Activated T-cell treated with anti-CD3 and anti-CD28 coated beads, Interleukin-2, amount 50 U/mL, for 72 hours (primary cell): ENCODE data around the gene KLF1. TPM values are rescaled to one million over a fixed set of nuclear protein-coding genes. Genes with fewer than 3 reads are reported as not detected.
"Not testable (repeated sequence)": the region's sequence is repeated elsewhere in the genome, so short reads cannot be mapped to it uniquely, and the experiment has no call there.

Experiments used
- ATAC-seq, 2 donors: fragments of 150-1000 bp; cut with Tn5 transposase; replicated peaks in 1 of 2; 2 replicates each; pipeline ENCODE4 v1.10.0; 2021; ENCODE audit warnings: moderate library complexity in 2 of 2, mild to moderate bottlenecking in 1 of 2
- DNase-seq, 2 donors: peaks; one replicate each; pipeline ENCODE4 v3.0.0; 2021 to 2022; ENCODE audit warnings: mixed read lengths in 1 of 2
- H3K27ac Mint-ChIP-seq: one replicate; pipeline ENCODE4 v1.8.0; 2022; ENCODE audit warnings: mild to moderate bottlenecking, moderate library complexity, mixed read lengths
- H3K27me3 Mint-ChIP-seq: one replicate; pipeline ENCODE4 v1.8.0; 2022; ENCODE audit warnings: low read depth, mixed read lengths
- H3K36me3 Mint-ChIP-seq, 2 donors: one replicate each; pipeline ENCODE4 v1.8.0; 2022; ENCODE audit warnings: mixed read lengths in 2 of 2, mild to moderate bottlenecking in 1 of 2; ENCODE audit not compliant: insufficient read depth in 2 of 2
- H3K4me1 Mint-ChIP-seq: one replicate; pipeline ENCODE4 v1.8.0; 2022; ENCODE audit warnings: low read depth, mixed read lengths
- H3K4me3 Mint-ChIP-seq, 2 donors: one replicate each; pipeline ENCODE4 v1.8.0; 2022; ENCODE audit warnings: mild to moderate bottlenecking in 2 of 2, mixed read lengths in 2 of 2, moderate library complexity in 2 of 2
- H3K9me3 Mint-ChIP-seq, 2 donors: one replicate each; pipeline ENCODE4 v1.8.0; 2022; ENCODE audit warnings: mixed read lengths in 2 of 2
- total RNA-seq, 2 donors: library from RNA; stranded (reverse); gene quantifications; one replicate each; pipeline ENCODE4 v1.2.3, GENCODE V29; 2022

KLF1 gene
- total RNA-seq, 2 donors from 2014 or later, result 0.19 to 0.58 TPM

DNA sequence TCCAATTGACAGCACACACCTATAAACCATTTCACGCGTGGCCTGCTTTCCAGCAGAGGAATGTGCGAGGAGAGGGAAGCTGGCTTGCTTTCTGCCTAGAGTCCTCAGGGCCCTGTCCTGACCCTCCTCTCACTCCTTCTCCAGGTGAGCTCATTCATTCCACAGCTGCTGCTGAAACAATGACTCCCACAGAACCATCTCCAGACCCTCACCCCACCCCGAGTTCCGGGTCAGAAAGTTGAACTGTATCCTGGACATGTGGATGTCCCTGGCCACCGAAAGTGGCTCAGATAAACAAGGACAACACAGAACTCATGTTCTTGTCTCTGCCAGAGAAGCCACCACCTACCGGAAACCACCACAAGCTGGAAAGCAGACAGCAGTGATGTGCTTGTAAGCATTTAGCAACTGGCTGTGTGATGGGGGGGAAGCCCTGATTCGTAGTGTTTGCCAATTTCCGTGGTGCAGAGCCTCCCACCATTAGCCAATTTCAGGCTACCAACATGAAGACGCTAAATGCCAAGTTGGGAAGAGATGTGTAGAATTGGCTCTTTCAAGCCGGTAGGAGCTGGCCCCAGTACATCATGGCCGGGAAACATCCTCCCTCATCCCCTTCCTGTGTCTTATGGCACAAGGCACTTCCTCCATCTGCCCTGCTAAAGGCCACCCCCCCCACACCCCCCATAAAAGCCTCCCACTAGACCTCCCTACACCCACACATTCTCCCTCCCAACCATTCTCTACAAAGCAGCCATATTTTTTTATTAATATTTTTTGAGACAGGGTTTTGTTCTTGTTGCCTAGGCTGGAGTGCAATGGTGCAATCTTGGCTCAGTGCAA, 27.1 kb upstream of the KLF1 start:
- peaks cover 0 to under 1% of the 10 kb centered on the region in 2 donors for H3K36me3 Mint-ChIP-seq
- ATAC-seq, result peak; percentile 71 to 77

DNA sequence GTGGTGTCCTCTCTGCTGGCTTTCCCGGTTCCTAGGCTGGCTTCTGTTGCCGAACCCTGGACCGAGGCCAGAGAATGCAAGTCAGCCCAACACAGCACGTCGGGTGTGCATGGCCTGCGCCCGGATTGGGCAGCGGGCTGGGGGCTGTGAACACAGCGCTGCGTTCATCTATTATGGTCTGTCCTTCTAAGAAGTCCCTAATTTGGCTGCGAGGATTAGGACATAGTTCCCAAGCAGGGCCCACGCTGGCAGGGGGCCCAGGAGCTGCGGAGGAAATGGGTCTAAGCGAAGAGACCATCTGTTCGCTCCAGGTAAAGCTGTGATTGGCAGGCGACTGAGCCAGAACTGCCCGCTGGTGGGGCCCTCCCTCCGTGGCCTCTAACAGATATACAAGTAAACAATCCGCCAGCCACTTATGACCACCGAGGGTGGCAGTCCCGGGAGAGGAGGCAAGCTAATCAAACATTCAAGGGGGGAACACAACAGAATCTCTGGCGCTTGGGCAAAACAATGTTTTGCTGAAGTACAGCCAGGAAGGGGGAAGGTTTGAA, 26.1 kb upstream of the KLF1 start:
- no peak for ATAC-seq
- H3K4me3 Mint-ChIP-seq, result no peak overlapping the region
- DNase-seq, result no peak
- peaks cover 36% of the 10 kb centered on the region for H3K4me1 Mint-ChIP-seq
- H3K27ac Mint-ChIP-seq, result peak overlapping the region; percentile 79
- H3K27me3 Mint-ChIP-seq, result no peaks in the 10 kb centered on the region
- no peaks in the 10 kb centered on the region for H3K9me3 Mint-ChIP-seq
- no peaks in the 10 kb centered on the region for H3K36me3 Mint-ChIP-seq

More for the DNA sequence above, 27.1 kb upstream of the KLF1 start:
- peak; percentile 51 to 59 for DNase-seq
- peak overlapping the region; percentile 50 to 54 for H3K4me3 Mint-ChIP-seq
- no peaks in the 10 kb centered on the region for H3K27me3 Mint-ChIP-seq
- peaks cover 38% of the 10 kb centered on the region for H3K4me1 Mint-ChIP-seq
- no peaks in the 10 kb centered on the region for H3K9me3 Mint-ChIP-seq
- peak overlapping the region; percentile 94 for H3K27ac Mint-ChIP-seq

DNA sequence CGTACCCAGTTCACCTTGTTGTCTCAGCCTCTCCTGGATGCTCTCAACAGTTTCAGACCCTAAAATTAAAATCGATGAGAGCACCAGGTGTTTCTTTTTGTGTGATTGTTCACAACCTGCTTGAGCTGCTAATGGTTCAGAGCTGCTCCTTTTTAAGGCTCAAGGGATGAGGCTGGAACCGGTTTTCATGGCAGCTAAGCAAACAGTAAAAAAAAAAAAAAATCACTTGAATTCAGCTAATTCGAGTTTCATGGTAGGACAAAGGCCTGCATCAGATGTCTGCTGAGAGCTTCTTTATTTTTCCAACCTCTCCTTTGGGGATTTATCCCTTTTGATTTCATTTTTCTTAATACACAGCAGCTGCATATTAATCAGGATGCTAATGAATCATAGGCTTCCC, 25.6 kb upstream of the KLF1 start:
- Mint-ChIP-seq H3K27me3 (no peaks in the 10 kb centered on the region), H3K27ac (peak overlapping the region; percentile 79)

DNA sequence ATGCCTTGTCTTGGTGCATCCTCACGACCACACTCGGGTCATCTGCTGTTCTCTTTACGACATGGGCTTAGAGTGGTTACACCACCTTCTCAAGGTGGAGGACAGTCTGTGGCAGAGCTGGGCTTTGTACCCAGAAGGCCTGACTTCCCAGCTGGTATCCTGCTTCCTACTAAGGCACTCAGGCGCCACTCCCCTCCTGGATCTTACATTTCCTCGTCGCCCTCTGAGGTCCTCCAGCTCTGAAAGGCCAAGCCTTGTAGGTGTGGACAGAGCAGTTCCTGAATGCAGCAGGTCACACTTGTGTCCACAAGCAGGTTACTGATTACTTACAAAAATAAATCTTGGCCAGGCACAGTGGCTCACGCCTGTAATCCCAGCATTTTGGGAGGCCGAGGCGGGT, 20.2 kb upstream of the KLF1 start:
- DNase-seq (no peak), ATAC-seq (no peak)
- Mint-ChIP-seq H3K36me3 (no peaks in the 10 kb centered on the region), H3K9me3 (no peaks in the 10 kb centered on the region), H3K27ac (no peak overlapping the region), H3K4me3 (no peak overlapping the region), H3K4me1 (peaks cover 10% of the 10 kb centered on the region), H3K27me3 (no peaks in the 10 kb centered on the region)

More for the DNA sequence above, 25.6 kb upstream of the KLF1 start:
- H3K4me1 Mint-ChIP-seq, result peaks cover 36% of the 10 kb centered on the region
- no peaks in the 10 kb centered on the region for H3K36me3 Mint-ChIP-seq
- no peak overlapping the region for H3K4me3 Mint-ChIP-seq
- H3K9me3 Mint-ChIP-seq, result no peaks in the 10 kb centered on the region
- ATAC-seq (no peak), DNase-seq (no peak)

DNA sequence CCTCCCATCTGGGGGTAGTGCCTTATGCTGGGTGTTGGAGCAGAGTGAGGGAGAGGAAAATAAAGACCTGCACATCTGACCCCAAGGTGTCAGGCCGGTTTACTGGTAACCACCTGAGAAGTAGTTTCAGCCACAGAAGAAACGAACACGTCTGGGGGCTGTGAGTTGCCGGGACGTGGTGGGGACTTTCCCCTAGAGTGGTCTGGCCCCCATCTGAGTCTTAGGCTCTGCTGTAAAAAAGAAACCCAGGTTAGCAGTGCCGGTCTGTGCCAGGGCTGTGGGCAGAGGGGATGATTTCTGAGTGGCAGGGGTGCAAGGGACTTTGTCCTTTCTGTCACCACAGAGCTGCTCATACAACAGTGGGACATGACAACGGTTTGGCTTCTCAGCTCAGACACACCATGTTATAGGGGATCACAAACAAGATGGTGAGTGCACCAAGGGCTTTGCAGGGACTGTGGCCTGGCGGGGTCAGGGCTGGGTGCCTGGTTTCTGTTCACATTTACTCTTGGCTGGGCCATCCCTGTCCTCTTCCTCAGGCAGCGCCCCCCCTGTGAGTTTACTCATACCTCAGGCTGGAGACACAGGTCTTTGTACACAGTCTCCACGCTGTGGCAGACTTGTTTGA, 13.0 kb upstream of the KLF1 start:
- peaks cover under 1 to 5% of the 10 kb centered on the region in 2 donors for H3K36me3 Mint-ChIP-seq
- peak; percentile 65 to 71 for DNase-seq
- peak; percentile 95 to 98 for ATAC-seq
- no peaks in the 10 kb centered on the region for H3K9me3 Mint-ChIP-seq
- no peaks in the 10 kb centered on the region for H3K27me3 Mint-ChIP-seq
- peak overlapping the region; percentile 47 for H3K27ac Mint-ChIP-seq
- peaks cover 16% of the 10 kb centered on the region for H3K4me1 Mint-ChIP-seq
- H3K4me3 Mint-ChIP-seq, result peak overlapping the region; percentile 20 to 67

DNA sequence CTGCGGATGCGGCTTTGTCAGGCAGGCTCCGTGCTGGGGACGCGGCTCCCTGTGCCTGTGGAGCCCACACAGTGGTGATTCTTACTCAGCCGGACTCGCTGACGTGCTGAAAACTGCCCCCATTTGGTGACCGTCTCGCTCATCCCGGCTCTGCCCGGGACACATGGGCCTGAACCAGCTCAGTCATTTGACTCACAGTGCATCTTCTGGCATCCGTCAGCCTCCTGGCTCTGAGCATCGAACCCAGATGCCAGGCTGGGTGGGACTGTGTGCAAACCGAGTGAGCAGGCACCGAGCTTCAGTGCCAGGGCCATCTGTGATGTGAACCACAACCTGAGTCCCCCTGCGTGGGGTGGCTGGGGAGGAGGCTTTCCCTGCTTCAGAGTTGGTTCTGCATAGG, 9.5 kb upstream of the KLF1 start:
- no peaks in the 10 kb centered on the region for H3K9me3 Mint-ChIP-seq
- no peak for ATAC-seq
- no peak overlapping the region for H3K4me3 Mint-ChIP-seq
- peaks cover 2 to 8% of the 10 kb centered on the region in 2 donors for H3K36me3 Mint-ChIP-seq
- no peaks in the 10 kb centered on the region for H3K27me3 Mint-ChIP-seq
- peaks cover 30% of the 10 kb centered on the region for H3K4me1 Mint-ChIP-seq
- H3K27ac Mint-ChIP-seq, result no peak overlapping the region
- no peak for DNase-seq

DNA sequence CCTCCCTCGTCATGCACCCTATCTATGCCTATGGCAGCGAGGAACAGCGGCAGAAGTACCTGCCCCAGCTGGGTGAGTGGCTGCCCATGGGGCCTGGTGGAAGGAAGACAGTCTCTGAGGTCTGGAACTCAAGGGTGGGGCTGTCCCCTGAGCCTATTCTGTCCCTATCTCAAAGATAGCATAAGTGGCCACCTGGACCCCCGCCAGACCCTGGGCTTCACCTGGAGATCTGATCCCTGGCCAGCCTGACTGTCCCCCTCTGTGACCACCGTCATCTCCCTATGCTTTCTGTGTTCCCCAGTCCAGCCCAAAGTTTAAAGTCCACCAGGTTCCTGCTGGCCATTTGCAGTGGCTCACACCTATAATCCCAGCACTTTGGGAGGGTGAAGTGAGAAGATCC, 6.6 kb upstream of the KLF1 start:
- H3K27ac Mint-ChIP-seq, result no peak overlapping the region
- no peak for ATAC-seq
- no peaks in the 10 kb centered on the region for H3K27me3 Mint-ChIP-seq
- H3K4me3 Mint-ChIP-seq, result peak overlapping the region; percentile 25 to 99
- H3K9me3 Mint-ChIP-seq, result no peaks in the 10 kb centered on the region
- DNase-seq, result no peak
- H3K36me3 Mint-ChIP-seq, result peaks cover 5 to 8% of the 10 kb centered on the region in 2 donors
- H3K4me1 Mint-ChIP-seq, result peaks cover 30% of the 10 kb centered on the region

DNA sequence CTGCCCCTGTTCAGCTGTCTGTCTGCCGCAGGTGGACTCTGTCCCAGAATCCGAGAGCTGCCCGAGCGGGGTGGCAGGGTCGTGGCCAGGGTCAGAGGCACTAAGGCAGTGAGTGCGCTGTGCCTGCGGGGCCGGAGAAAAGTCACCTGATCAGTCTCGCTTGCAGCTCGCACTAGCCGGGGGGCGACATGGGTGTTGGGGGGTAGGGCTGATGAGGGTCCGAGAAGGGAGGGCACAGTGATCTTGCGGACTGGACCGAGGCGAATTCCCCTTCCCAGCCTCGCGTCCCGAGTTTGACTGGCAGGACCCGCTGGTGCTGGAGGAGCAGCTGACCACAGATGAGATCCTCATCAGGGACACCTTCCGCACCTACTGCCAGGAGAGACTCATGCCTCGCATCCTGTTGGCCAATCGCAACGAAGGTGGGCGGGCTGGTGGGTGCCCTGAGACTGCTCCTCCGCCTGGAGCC, 4.6 kb upstream of the KLF1 start:
- Mint-ChIP-seq H3K9me3 (no peaks in the 10 kb centered on the region), H3K36me3 (peaks cover 5% of the 10 kb centered on the region in 2 donors), H3K27me3 (no peaks in the 10 kb centered on the region), H3K4me3 (peak overlapping the region; percentile 94 to 99), H3K4me1 (peaks cover 32% of the 10 kb centered on the region), H3K27ac (peak overlapping the region; percentile 48)
- ATAC-seq (no peak), DNase-seq (no peak)

DNA sequence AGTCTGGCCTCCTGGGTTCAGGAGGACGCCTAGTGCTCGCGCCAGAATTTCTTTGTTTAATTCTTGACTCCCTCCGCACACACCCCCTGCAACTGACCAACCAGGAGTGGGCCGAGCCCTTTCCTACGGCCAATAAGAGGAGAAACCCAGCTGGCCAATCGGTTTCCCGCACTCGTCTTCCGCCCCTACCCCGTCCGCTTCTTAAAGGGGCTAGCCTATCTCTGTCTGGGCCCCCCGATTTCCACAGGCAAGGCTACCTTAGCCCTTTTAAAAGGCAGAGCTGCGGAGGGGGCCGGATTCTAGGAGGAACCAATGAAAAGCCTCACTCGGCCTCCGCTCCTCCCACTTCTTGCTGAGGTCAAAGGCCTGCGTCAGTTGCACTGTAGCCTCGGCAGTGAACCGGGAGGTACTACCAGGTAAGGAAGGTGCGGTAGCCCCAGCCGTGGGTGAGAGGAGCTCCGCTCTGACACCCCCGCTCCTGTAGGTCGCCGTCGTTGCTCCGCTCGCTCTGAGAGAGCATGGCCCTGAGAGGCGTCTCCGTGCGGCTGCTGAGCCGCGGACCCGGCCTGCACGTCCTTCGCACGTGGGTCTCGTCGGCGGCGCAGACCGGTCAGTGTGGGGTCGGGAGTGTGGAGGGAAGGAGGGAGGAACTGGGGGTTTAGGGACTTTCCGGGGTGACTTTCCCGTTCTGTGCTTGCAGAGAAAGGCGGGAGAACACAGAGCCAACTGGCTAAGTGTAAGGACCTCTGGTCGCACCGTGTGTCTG, 4.0 kb upstream of the KLF1 start, which contains the start of gene GCDH:
GCDH (plus strand) TSS at position 374 of the 766 bp plus-strand sequence; CDS start at position 519, 145 bp downstream.
- H3K27me3 Mint-ChIP-seq, result no peaks in the 10 kb centered on the region
- ATAC-seq, result peak; percentile 96
- peak within 1 kb of the TSS; percentile 83 for H3K27ac Mint-ChIP-seq
- H3K36me3 Mint-ChIP-seq, result peaks cover 5% of the 10 kb centered on the region in 2 donors
- H3K4me1 Mint-ChIP-seq, result peaks cover 38% of the 10 kb centered on the region
- peak; percentile 94 to 99 for DNase-seq
- H3K4me3 Mint-ChIP-seq, result peak within 1 kb of the TSS; percentile 94 to 99
- H3K9me3 Mint-ChIP-seq, result no peaks in the 10 kb centered on the region

DNA sequence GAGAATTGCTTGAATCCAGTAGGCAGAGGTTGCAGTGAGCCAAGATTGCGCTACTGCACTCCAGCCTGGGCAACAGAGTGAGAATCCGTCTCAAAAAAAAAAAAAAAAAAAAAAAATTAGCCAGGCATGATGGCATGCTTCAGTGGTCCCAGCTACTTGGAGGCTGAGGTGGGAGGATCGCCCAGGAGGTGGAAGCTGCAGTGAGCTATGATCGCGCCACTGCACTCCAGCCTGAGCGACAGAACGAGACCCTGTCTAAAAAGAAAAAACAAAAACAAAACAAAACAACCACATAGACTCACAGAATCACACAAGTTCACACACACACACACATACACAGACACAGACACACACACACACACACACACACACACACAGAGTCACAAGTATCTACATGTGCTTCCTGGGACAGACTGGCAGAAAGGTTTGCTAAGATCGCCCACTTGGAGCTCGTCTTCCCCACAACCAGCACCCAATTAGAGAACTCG, 3.3 kb upstream of the KLF1 start:
- Mint-ChIP-seq H3K27ac (peak overlapping the region; percentile 83), H3K4me3 (peak overlapping the region; percentile 94 to 99), H3K4me1 (peaks cover 38% of the 10 kb centered on the region)
- not testable (repeated sequence) for DNase-seq, ATAC-seq, H3K27me3 Mint-ChIP-seq, H3K36me3 Mint-ChIP-seq, H3K9me3 Mint-ChIP-seq

DNA sequence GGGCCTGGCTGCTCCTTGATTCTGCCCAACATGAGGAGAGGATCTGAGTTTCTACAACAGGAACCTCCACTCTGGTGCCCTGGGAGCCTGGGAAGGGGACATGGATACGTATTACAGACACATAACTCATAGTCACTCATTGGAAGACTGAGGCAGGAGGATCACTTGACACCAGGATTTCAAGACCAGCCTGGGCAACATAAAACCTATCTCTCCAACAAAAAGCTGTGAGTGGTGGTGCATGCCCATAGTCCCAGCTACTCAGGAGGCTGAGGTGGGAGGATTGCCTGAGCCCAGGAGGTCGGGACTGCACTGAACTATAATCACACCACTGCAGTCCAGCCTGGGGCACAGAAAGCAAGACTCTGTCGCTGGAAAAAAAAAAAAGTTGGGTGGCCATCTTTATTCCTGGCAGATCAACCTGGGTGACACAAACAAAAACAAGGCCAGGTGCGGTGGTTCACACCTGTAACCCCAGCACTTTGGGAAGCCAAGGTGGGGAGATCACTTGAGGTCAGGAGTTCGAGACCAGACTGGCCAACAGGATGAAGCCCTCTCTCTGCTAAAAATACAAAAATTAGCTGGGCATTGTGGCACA, 1.1 kb upstream of the KLF1 start:
- ATAC-seq, result no peak
- Mint-ChIP-seq H3K4me3 (no peak overlapping the region), H3K36me3 (peaks cover 1 to 4% of the 10 kb centered on the region in 2 donors), H3K4me1 (peaks cover 44% of the 10 kb centered on the region), H3K9me3 (peaks cover 0 to 2% of the 10 kb centered on the region in 2 donors), H3K27ac (no peak overlapping the region), H3K27me3 (no peaks in the 10 kb centered on the region)
- no peak for DNase-seq

DNA sequence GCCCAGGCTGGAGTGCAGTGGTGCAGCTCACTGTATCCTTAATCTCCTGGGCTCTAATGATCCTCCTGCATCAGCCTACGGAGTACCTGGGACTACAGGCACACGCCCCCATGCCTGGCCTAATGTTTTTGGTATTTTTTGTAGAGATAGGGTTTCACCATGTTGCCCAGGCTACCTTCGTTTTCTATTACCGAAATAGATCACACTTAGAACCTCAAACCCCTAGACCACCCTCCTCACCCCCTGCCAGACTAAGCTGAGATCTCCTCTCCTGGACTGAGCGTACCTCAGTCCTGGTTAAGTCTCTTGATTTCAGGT, 391 bp downstream of the KLF1 start:
- H3K4me1 Mint-ChIP-seq, result peaks cover 45% of the 10 kb centered on the region
- H3K36me3 Mint-ChIP-seq, result peaks cover 4 to 5% of the 10 kb centered on the region in 2 donors
- no peaks in the 10 kb centered on the region for H3K27me3 Mint-ChIP-seq
- no peak for ATAC-seq
- H3K27ac Mint-ChIP-seq, result no peak overlapping the region
- no peak for DNase-seq
- peaks cover 0 to 2% of the 10 kb centered on the region in 2 donors for H3K9me3 Mint-ChIP-seq
- H3K4me3 Mint-ChIP-seq, result peak overlapping the region; percentile 82 to 83
